Measurements from ENCODE around the gene HCFC1R1. TPM values are rescaled to one million over a fixed set of nuclear protein-coding genes. Genes with fewer than 3 reads are reported as not detected.

The HCFC1R1 gene
- total RNA-seq, 3 donors from 2014 or later (not counting 1 experiment from before 2014, with no cell fraction given): 15.4 to 21.8 (median 16.0) TPM

GRCh38 chr16:3027983-3028715, 4.4 kb upstream of the HCFC1R1 start:
- H3K27me3 ChIP-seq (ENCODE audit: control insufficient read depth, insufficient read depth, low read length): peaks cover 24% of the 10 kb centered on the region
- intact Hi-C loops (cut with micrococcal nuclease): loop anchor here (2.0 kb wide), 1 partner anchor 23 kb away; no protein-coding TSS in a partner anchor

GRCh38 chr16:3027489-3027795, 3.7 kb upstream of the HCFC1R1 start:
- H3K4me1 Mint-ChIP-seq: peaks cover 23 to 46% of the 10 kb centered on the region in 2 donors
- H3K27ac ChIP-seq (ENCODE audit: low read length): no peak overlapping the region
- H3K4me3 Mint-ChIP-seq: no peak overlapping the region
- no peaks in the 10 kb centered on the region for H3K9me3 ChIP-seq (ENCODE audit: control insufficient read depth, insufficient read depth, low read length)
- H3K36me3 Mint-ChIP-seq: no peaks in the 10 kb centered on the region
- H3K4me1 ChIP-seq (ENCODE audit: control insufficient read depth, insufficient read depth, low read length): peaks cover 48% of the 10 kb centered on the region
- H3K27me3 Mint-ChIP-seq (ENCODE audit: low read depth in 2 of 2): peaks cover 10 to 26% of the 10 kb centered on the region in 2 donors
- 95% methylated on average over 6 of the region's 8 CpGs for WGBS (ENCODE audit: insufficient coverage)
- H3K36me3 ChIP-seq (ENCODE audit: control insufficient read depth, insufficient read depth, low read length): peaks cover 15% of the 10 kb centered on the region
- TF ChIP-seq CTCF (IDR thresholded peaks at IDR 0.05): no peak
- peaks cover 23% of the 10 kb centered on the region for H3K27me3 ChIP-seq (ENCODE audit: control insufficient read depth, insufficient read depth, low read length)
- no peak overlapping the region for H3K4me3 ChIP-seq (ENCODE audit: low read length)
- no peak overlapping the region for H3K27ac Mint-ChIP-seq
- ATAC-seq (no peak), DNase-seq (no peak)
- no peaks in the 10 kb centered on the region for H3K9me3 Mint-ChIP-seq
- intact Hi-C loops (cut with micrococcal nuclease): no loop called here

More at GRCh38 chr16:3027983-3028715, 4.4 kb upstream of the HCFC1R1 start:
- Histone ChIP-seq H3K27ac (ENCODE audit: low read length) (no peak overlapping the region), H3K4me3 (ENCODE audit: low read length) (no peak overlapping the region), H3K9me3 (ENCODE audit: control insufficient read depth, insufficient read depth, low read length) (no peaks in the 10 kb centered on the region), H3K36me3 (ENCODE audit: control insufficient read depth, insufficient read depth, low read length) (peaks cover 15% of the 10 kb centered on the region), H3K4me1 (ENCODE audit: control insufficient read depth, insufficient read depth, low read length) (peaks cover 41% of the 10 kb centered on the region)
- peak; percentile 39 to 63 (median 51) for ATAC-seq
- Mint-ChIP-seq H3K27me3 (ENCODE audit: low read depth in 2 of 2) (peaks cover 17 to 33% of the 10 kb centered on the region in 2 donors), H3K36me3 (no peaks in the 10 kb centered on the region), H3K4me3 (no peak overlapping the region), H3K27ac (no peak overlapping the region), H3K9me3 (no peaks in the 10 kb centered on the region), H3K4me1 (peaks cover 17 to 46% of the 10 kb centered on the region in 2 donors)
- peak; percentile 72 for TF ChIP-seq CTCF (IDR thresholded peaks at IDR 0.05)
- peak; percentile 74 to 94 for DNase-seq
- WGBS (ENCODE audit: insufficient coverage): 9% methylated on average over 58 of the region's 58 CpGs

GRCh38 chr16:3026609-3027488, 3.1 kb upstream of the HCFC1R1 start:
- intact Hi-C loops (cut with micrococcal nuclease): no loop called here
- no peak for DNase-seq
- Mint-ChIP-seq H3K27ac (no peak overlapping the region), H3K36me3 (no peaks in the 10 kb centered on the region), H3K27me3 (ENCODE audit: low read depth in 2 of 2) (peaks cover 7 to 24% of the 10 kb centered on the region in 2 donors), H3K4me3 (no peak overlapping the region), H3K4me1 (peaks cover 28 to 52% of the 10 kb centered on the region in 2 donors), H3K9me3 (no peaks in the 10 kb centered on the region)
- no peaks in the 10 kb centered on the region for H3K9me3 ChIP-seq (ENCODE audit: control insufficient read depth, insufficient read depth, low read length)
- WGBS (ENCODE audit: insufficient coverage): 97% methylated on average over 22 of the region's 24 CpGs
- H3K36me3 ChIP-seq (ENCODE audit: control insufficient read depth, insufficient read depth, low read length): peaks cover 15% of the 10 kb centered on the region
- no peak for ATAC-seq
- no peak overlapping the region for H3K27ac ChIP-seq (ENCODE audit: low read length)
- peaks cover 23% of the 10 kb centered on the region for H3K27me3 ChIP-seq (ENCODE audit: control insufficient read depth, insufficient read depth, low read length)
- no peak for TF ChIP-seq CTCF (IDR thresholded peaks at IDR 0.05)
- H3K4me3 ChIP-seq (ENCODE audit: low read length): no peak overlapping the region
- H3K4me1 ChIP-seq (ENCODE audit: control insufficient read depth, insufficient read depth, low read length): peaks cover 54% of the 10 kb centered on the region

Data from natural killer cell (primary cell).